ENCODE measurements around the gene MBTPS1. TPM values are rescaled to one million over a fixed set of nuclear protein-coding genes. Genes with fewer than 3 reads are reported as not detected.

The MBTPS1 gene
- total and polyA plus RNA-seq, 9 of the 15 experiments (the other 6 are each of a cell fraction or from before 2014, with no cell fraction given) = 2.8 to 57.6 (median 43.8) TPM

- FAIRE-seq (no peak), ATAC-seq (no peak), DNase-seq (ENCODE audit: extremely low read depth in 1 of 4, low spot score in 3 of 4) (no peak)
- in situ Hi-C loops (cut with MboI) = no loop called here
- Histone ChIP-seq H3K4me2 (ENCODE audit: insufficient read depth, low read length) (no peak overlapping the region), H3K9me1 (ENCODE audit: control insufficient read depth, insufficient read depth, low read length) (no peaks in the 10 kb centered on the region), H4K20me1 (replicated peaks; ENCODE audit: control insufficient read depth, insufficient read depth, low read length) (no peaks in the 10 kb centered on the region), H3K36me3 (ENCODE audit: control insufficient read depth, insufficient read depth, low read length) (peaks cover 88% of the 10 kb centered on the region), H3K27me3 (ENCODE audit: control insufficient read depth in 2 of 2, insufficient read depth in 2 of 2, low read length in 2 of 2) (no peaks in the 10 kb centered on the region), H3K79me2 (ENCODE audit: control insufficient read depth, insufficient read depth, low read length) (no peaks in the 10 kb centered on the region), H3K27ac (ENCODE audit: extremely low read depth, low read depth, low read length) (no peak overlapping the region), H3K4me3 (no peak overlapping the region), H2AFZ (ENCODE audit: low read depth, low read length) (no peak overlapping the region), H3K9me3 (replicated peaks; ENCODE audit: control insufficient read depth, insufficient read depth, low read depth, low read length) (no peaks in the 10 kb centered on the region), H3K4me1 (replicated peaks in 1 of 2; ENCODE audit: control insufficient read depth in 2 of 2, insufficient read depth in 2 of 2, low read length in 2 of 2) (no peaks in the 10 kb centered on the region), H3K9ac (ENCODE audit: insufficient read depth in 1 of 2, low read depth in 2 of 2, low read length in 2 of 2) (no peak overlapping the region)
- no TSS peak for BruUV-seq (replicated peaks)
- intact Hi-C loops (cut with micrococcal nuclease) = no loop called here
- TF ChIP-seq PHF8 (IDR thresholded peaks at IDR 0.05; ENCODE audit: borderline replicate concordance, low read length) (no peak), GTF2B (IDR thresholded peaks at IDR 0.05; ENCODE audit: extremely low read depth, insufficient read length) (no peak)
- ChIA-PET POLR2A (interaction anchor here (0.7 to 1.6 kb wide), 5 partner anchors 10 to 406 kb away, joined by 3 to 4 read pairs (median 3); no protein-coding TSS in a partner anchor), CTCF (ENCODE audit: low intra/inter-chr PET ratio) (no interaction called here)
- WGBS (ENCODE audit: insufficient coverage, low coverage, missing lambda C conversion rate) = 90% methylated on average over 8 of the region's 8 CpGs
These were observed 45.6 kb downstream of the MBTPS1 start for GRCh38 chr16:84071121-84071520.

- intact Hi-C loops (cut with micrococcal nuclease) (no loop called here), in situ Hi-C loops (cut with MboI) (loop anchor here (10.0 kb wide), 2 partner anchors 245 to 415 kb away; no protein-coding TSS in a partner anchor)
- Histone ChIP-seq H3K79me2 (ENCODE audit: control insufficient read depth, insufficient read depth, low read length) (no peaks in the 10 kb centered on the region), H3K9ac (ENCODE audit: insufficient read depth in 1 of 2, low read depth in 2 of 2, low read length in 2 of 2) (no peak overlapping the region), H2AFZ (ENCODE audit: low read depth, low read length) (no peak overlapping the region), H3K9me1 (ENCODE audit: control insufficient read depth, insufficient read depth, low read length) (no peaks in the 10 kb centered on the region), H3K27me3 (ENCODE audit: control insufficient read depth in 2 of 2, insufficient read depth in 2 of 2, low read length in 2 of 2) (no peaks in the 10 kb centered on the region), H3K4me3 (no peak overlapping the region), H3K36me3 (ENCODE audit: control insufficient read depth, insufficient read depth, low read length) (peaks cover 89% of the 10 kb centered on the region; the same call in 2 of the 3 replicates), H3K4me1 (replicated peaks in 1 of 2; ENCODE audit: control insufficient read depth in 2 of 2, insufficient read depth in 2 of 2, low read length in 2 of 2) (no peaks in the 10 kb centered on the region), H3K4me2 (ENCODE audit: insufficient read depth, low read length) (no peak overlapping the region), H4K20me1 (replicated peaks; ENCODE audit: control insufficient read depth, insufficient read depth, low read length) (0 out of 2 replicates have a peak, but pooled peaks cover 3% of the 10 kb centered on the region), H3K27ac (ENCODE audit: extremely low read depth, low read depth, low read length) (no peak overlapping the region), H3K9me3 (replicated peaks; ENCODE audit: control insufficient read depth, insufficient read depth, low read depth, low read length) (no peaks in the 10 kb centered on the region)
- WGBS (ENCODE audit: insufficient coverage, low coverage, missing lambda C conversion rate) = 97% methylated on average over 6 of the region's 6 CpGs
- ChIA-PET POLR2A (interaction anchor here (1.5 to 2.2 kb wide), 3 partner anchors 9 to 14 kb away, joined by 3 to 8 read pairs (median 6); no protein-coding TSS in a partner anchor), CTCF (ENCODE audit: low intra/inter-chr PET ratio) (no interaction called here)
- DNase-seq (ENCODE audit: extremely low read depth in 1 of 4, low spot score in 3 of 4) (no peak), FAIRE-seq (no peak), ATAC-seq (no peak)
- BruUV-seq (replicated peaks) = no TSS peak
- TF ChIP-seq BRD9 (IDR thresholded peaks at IDR 0.05; ENCODE audit: low read depth, partially characterized antibody) (no peak), ZFP36 (IDR thresholded peaks at IDR 0.05; ENCODE audit: low read depth, low read length, partially characterized antibody) (no peak), KHSRP (IDR thresholded peaks at IDR 0.05) (no peak), RBM17 (IDR thresholded peaks at IDR 0.05; ENCODE audit: borderline replicate concordance, low read depth, low read length) (no peak), SMARCC2 (IDR thresholded peaks at IDR 0.05; ENCODE audit: low read depth) (no peak), HBP1 (CRISPR knock-in tag; IDR thresholded peaks at IDR 0.05) (no peak), CC2D1A (IDR thresholded peaks at IDR 0.05) (no peak), ZNF507 (tag; conservative IDR thresholded peaks at IDR 0.05) (no peak), CBFB (CRISPR knock-in tag; IDR thresholded peaks at IDR 0.05) (no peak), SMARCA5 (IDR thresholded peaks at IDR 0.05) (no peak)
These were observed 47.2 kb downstream of the MBTPS1 start for GRCh38 chr16:84069540-84069939.
